ENCODE results near the gene KAZN.

KAZN gene

GRCh38 chr1:14647777-14648176 lies 49.3 kb downstream of the KAZN start:
- no peak for DNase-seq (ENCODE audit: low read depth)

DNA sequence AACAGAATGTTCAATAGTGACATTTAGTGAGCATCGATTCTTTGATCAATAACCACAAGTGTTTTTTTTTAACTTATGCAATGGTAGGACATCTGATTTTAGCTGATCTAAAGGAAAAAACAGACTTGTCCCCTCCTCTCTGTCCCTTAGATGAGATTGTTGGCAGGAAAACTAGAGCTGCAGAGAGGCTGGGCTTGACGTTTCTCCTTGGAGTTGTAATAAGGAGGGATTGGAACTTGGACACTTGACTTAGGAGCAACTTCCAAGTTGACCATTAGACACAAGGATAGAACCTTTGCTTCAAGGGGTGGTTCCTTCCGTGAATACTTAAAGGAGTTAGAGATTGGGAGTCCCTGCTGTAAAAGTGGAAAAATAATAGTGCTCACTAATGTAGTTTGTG lies 49.9 kb downstream of the KAZN start:
- no peak for DNase-seq (ENCODE audit: low read depth)

DNA sequence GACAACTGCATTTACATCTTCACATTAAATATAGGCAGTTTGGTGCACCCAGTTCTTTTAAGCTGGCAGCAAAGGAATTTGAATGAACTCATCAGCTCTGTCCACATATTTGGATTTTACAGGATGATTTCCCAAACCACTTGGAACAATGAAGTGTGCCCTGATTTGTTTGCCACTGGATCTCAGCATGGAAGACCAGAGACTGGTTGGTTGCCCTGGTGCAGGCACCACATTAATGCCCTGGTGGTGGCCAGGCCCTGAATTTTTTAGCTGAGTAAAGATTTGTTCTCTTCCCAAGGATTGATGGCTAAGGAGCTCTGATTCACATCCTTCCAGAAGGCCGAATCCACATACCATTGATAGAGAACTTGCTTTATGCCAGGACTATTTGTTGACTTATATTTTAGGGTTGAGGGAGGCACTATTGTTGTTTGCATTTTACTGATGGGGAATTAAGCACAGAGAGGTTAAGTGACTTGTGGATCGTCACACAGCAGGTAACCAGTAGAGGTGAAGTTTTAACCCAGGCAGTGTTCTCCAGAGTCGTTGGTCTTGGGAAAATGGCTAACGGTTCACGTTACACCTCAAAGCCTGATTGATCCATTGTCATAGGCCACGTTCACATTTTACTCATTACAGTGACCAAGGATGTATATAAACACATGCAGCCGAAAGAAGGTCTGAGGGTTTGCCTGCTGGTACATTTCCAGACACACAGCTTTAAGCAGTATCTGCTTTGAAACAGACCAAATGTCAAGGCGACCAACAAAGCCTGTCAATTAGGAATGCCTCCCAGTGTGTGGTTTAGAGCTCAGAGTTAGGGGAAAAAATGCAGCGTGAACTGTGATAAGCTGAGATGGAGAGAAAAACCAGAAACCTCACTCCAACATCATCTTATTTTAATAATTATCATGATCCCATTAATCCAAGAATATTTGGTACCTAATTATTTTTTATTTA lies 50.7 kb downstream of the KAZN start:
- DNase-seq (ENCODE audit: low read depth), result peak; percentile 26

- no peak for DNase-seq (ENCODE audit: low read depth)
Observed at GRCh38 chr1:14649976-14650375, 51.5 kb downstream of the KAZN start.

DNA sequence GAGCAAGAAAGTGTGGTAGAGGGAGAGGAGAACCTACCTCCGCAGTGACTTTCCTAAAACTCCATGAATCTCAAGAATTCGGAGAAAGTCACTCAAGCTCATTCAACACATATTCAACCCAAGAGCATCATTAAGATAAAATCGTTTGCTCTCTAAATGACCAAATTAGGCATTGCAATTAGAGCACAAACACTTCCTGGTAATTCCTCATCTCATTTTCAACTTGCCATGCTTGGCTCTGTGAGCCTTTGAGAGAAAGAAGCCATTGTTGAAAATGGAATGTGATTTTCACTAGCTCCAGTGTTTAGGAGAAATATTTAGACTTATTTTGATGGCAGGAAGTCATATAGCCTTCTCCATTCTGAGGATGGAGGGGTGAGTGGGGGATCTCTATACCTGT lies 52.5 kb downstream of the KAZN start:
- no peak for DNase-seq (ENCODE audit: low read depth)

- no peak for DNase-seq (ENCODE audit: low read depth)
Observed at GRCh38 chr1:14652840-14653239, 54.4 kb downstream of the KAZN start.

DNA sequence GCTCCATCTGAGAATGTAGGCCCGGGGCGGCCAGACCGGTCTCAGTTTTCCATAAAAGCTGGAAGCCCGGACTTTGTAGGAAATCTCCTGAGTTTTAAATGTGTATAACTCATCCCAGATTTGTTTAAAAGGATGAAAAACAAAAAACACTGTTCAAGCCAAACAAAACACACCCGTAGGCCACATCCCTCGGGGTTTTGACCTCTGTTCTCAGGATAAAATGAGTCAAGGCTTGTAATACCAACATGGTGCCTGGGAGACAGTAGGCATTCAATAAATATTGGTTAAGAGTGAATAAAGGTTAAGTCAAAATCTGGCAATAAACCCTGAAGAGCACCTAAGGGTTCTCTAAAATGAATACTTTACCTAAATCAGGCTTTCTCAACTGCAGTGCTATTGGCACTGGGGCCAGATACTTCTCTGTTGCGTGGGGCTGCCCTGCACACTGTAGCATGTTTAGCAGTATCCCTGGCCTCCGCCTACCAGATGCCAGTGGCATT lies 55.0 kb downstream of the KAZN start:
- peak; percentile 73 for DNase-seq (ENCODE audit: low read depth)

GRCh38 chr1:14654554-14654953 lies 56.1 kb downstream of the KAZN start:
- no peak for DNase-seq (ENCODE audit: low read depth)

- no peak for DNase-seq (ENCODE audit: low read depth)
Observed at GRCh38 chr1:14655385-14655784, 56.9 kb downstream of the KAZN start.

GRCh38 chr1:14656384-14656937 lies 58.0 kb downstream of the KAZN start:
- DNase-seq (ENCODE audit: low read depth), result no peak

GRCh38 chr1:14658642-14659041 lies 60.2 kb downstream of the KAZN start:
- no peak for DNase-seq (ENCODE audit: low read depth)

DNA sequence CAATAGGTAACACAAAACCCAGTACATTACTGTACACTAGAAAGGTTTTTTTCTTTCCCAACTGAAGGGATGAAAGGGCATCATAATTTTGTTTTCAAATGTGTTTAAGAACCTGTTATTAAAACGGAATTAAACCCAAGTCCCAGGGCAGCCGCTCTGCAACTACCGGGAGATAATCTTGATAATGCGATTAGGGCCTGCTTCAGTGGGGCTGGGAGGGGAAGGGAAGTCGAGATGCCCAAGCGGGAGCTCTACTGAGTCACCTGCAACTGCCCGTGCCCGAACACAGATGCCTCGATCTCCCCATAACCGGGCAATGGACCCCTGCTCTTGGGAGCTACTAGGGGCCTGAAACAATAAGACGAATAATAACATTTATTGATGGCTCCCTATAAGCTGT lies 61.4 kb downstream of the KAZN start:
- no peak for DNase-seq (ENCODE audit: low read depth)

- no peak for DNase-seq (ENCODE audit: low read depth)
Observed at GRCh38 chr1:14660801-14661200, 62.3 kb downstream of the KAZN start.

DNA sequence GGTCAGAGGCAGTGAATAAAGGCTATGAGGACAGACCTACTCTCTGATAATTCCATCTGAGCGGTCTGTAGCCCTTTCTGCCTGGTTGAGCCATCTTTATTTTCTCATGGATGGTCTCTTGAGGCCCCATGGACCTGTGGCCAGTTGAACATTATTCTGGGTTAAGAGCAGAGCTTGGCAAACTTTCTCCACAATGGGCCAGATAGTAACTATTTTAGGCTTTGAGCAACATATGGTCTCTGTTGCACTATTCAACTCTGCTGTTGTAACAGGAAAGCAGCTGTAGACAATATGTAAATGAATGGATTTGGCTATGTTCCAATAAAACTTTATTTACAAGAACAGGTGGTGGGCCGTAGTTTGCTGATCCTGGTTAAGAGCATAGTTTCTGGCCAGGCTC lies 62.7 kb downstream of the KAZN start:
- peak; percentile 63 for DNase-seq (ENCODE audit: low read depth)

DNA sequence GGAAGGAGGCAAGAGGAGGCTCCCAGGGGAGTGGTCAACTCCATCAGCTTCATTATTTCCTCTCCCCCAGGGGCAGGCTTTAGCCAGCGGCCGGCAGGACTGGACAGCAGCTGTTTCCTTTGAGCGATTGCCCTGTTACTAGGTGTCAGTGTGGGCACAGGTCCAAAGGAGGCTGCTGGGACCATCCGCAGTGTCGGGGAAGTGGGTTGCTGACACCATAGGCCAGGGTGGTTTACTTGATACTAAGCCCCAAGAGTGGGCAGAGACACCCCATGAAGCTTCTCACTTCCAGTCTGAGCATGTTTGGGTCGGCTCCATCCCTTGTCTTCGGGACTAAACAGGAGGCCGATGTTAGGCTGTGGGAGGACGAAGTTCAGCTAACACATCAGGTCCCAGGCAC lies 63.6 kb downstream of the KAZN start:
- no peak for DNase-seq (ENCODE audit: low read depth)

DNA sequence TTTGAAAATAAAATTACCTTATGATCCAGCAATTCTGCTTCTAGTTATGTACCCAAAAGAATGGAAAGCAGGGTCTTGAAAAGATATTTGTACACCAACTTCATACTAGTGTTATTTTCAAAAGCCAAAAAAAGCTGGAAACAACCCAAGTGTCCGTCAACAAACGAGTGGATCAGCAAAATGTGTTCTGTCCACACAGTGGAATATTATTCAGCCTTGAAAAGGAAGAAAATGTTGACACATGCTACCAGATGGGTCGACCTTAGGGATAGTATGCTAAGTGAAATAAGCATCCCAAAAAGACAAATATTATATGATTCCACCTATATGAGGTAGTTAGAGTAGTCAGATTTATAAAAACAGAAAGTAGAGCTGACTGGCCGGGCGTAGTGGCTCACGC lies 65.3 kb downstream of the KAZN start:
- no peak for DNase-seq (ENCODE audit: low read depth)

- no peak for DNase-seq (ENCODE audit: low read depth)
Observed at GRCh38 chr1:14666373-14666772, 67.9 kb downstream of the KAZN start.

DNA sequence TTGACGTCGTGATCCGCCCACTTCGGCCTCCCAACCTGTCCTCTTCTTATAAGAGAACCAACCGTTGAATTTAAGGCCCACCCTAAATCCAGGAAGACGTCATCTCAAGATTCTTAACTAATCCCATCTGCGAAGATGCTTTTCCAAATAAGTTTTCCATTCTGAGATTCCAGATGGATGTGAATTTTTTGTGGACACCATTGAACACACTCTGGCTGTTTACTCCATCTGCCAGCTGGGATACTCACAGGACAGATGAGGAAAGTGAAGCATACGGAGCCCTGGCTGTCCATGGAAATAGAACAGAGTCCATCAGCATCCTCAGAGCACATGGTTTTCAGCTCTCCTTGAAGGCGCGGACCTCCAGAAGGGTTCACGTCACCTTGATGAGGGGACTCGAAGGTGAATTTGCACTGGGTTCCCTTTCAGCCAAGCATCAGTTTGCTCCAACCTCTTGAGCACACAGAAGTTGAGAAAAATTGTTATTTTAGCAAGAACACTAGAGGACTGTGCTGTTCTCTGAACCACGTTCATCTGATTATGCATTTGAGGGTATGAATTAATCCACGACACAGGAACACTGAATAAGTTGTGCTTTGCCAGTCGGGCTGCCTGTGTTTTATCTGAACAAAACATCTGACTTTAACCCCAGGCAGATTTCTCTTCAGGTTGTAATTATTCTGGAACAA lies 68.6 kb downstream of the KAZN start:
- no peak for DNase-seq (ENCODE audit: low read depth)

GRCh38 chr1:14667651-14667984 lies 69.1 kb downstream of the KAZN start:
- no peak for DNase-seq (ENCODE audit: low read depth)

DNA sequence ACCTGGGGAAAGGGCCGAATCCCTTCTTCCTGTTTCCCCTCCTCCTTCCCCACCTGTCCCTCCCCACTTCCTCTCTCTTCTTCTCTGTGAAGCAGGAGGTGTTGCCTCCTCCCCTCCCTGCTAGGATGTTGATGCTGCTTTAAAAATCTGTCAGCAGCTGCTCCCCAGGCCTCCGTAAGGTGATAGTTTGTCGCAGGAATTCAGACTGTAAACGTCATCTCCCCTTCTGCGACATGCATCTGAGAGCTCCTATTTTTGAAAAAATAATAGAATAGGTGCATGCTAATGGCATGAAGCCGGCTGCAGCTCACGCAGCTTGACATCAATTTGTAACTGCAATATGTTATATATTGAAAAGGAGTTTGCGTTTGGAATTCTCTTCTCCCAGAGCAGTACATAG lies 70.1 kb downstream of the KAZN start:
- DNase-seq (ENCODE audit: low read depth), result no peak

- no peak for DNase-seq (ENCODE audit: low read depth)
Observed at GRCh38 chr1:14672005-14672404, 73.5 kb downstream of the KAZN start.

DNA sequence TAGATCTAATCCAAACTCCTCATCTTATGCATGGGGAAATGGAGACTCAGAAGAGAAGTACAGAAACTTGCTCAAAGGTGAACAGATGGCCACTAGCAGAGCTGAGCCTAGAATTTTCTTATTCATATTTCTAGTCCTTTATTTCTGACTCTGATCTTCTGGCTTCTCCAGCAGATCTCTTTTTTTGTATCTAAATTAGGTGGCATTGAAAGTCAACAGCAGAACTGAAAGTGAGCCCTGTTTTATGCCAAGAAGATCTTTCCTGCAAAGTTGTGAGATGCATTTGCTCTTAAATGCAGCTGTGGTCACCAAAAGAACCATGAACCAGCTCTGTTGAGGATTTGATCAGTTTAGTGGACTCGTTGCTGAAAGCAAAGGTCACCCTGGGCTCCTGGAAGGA lies 75.5 kb downstream of the KAZN start:
- no peak for DNase-seq (ENCODE audit: low read depth)

GRCh38 chr1:14676400-14676799 lies 77.9 kb downstream of the KAZN start:
- no peak for DNase-seq (ENCODE audit: low read depth)

Measured in fibroblast of gingiva (primary cell).